Left kidney (tissue), 2 donors: Measurements from ENCODE around the gene GTPBP4. TPM values are rescaled to one million over a fixed set of nuclear protein-coding genes. Genes with fewer than 3 reads are reported as not detected.
"Not testable (repeated sequence)": the region's sequence is repeated elsewhere in the genome, so short reads cannot be mapped to it uniquely, and the experiment has no call there.

Experiments used
- DNase-seq: peaks from one replicate; pipeline ENCODE4 v3.0.0-alpha.2; 2013
- polyA plus RNA-seq: library from polyadenylated mRNA; unstranded; fragments of 120-200 nt; gene quantifications from one replicate; pipeline ENCODE4 v1.2.1, GENCODE V29; 2013; ENCODE audit not compliant: insufficient read length

The GTPBP4 gene
- polyA plus RNA-seq, 1 donor, result 72.2 TPM

DNA sequence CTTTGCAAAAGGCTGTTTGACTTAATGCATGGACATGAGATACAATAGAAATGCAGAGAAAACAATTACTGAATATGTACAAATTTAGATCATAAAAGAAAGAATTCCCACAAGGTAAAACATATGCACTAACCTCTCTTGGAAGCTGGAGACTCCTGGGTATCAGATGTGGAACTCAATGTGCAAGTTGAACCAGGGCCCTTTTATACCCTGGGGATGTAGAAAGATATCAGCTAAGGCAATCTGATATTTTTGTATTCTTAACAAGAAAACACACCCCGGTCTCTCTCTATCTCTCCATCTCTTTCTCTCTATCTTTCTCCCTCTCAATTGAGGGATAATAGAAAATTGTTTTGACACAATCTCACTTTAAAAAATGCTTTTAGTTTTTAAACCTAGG, 37.4 kb downstream of the GTPBP4 start, which contains the start of gene IDI2:
Gene IDI2, minus strand, starts transcription at position 177 of the 400 bp plus-strand sequence. CDS start 1,136 bp downstream, outside the sequence.
- no peak for DNase-seq

DNA sequence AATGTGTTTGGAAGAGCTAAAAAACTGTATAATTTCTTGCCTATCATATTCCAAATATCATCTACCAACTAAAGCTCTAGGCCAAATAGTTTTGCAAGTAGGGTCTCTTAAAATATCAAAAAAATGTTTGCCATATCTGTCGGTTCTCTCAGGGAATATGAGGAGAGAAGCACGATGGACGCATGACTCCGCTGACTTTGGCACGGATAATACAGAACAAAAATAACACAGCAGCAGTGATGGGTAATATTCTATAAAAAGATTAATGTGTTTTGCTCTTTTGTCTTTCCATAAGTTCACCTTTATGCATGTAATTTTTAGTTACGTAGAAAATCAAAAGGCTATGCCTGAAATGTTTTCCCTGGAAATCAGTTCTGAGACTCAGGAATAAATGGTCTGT, 38.3 kb downstream of the GTPBP4 start:
- DNase-seq, result no peak

DNA sequence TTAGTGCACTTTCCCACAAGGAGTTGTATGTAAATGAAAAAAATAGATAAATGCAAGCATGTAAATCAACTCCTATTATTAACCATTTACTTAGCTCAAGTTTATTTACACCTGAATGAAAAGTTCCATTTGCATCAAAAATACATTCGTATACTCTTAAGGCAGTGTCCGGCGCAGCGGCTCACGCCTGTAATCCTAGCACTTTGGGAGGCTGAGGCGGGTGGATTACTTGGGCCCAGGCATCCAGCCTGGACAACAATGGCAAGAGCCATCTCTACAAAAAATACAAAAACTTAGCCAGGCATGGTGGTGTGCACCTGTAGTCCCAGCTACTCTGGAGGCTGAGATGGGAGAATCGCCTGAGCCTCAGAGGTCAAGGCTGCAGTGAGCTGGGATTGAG, 41.6 kb downstream of the GTPBP4 start:
- no peak for DNase-seq

DNA sequence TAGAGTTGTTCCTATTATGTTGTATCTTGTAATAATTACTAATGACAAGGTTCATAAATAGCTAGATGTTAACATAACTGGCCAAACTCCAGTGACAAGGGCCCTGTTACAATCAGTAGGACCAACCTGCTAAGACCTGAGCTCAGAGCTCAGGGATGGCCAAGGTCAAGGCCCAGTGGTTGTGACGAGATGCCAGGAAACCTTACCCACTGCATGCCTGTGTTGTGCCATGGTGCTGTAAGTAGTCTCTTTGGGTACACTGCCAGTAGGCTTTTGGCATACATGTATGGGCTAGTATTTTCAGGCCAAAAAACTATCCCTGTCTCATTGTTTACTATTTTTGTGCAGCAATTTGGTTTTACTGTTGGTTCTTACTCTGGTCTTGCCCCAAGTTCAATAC, 45.4 kb downstream of the GTPBP4 start:
- no peak for DNase-seq

DNA sequence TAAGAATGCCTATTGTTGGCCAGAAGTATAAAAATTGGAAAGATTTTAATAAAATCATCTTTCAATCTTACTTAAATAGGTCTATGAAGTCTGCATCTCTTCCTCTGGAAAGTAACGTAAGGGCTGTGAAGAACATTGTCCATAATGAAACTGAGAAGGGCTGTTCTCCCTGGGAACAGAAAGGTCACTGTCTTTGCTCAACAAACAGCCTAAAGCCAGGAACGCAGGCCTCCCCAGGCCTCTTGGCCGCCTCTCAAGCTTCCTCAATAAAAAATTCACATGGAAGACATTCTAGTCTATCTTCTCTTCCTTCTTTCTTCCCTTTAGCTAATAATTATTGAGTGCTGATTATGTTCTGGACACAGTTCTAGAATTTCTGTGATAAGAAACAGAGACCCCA, 46.5 kb downstream of the GTPBP4 start:
- no peak for DNase-seq

DNA sequence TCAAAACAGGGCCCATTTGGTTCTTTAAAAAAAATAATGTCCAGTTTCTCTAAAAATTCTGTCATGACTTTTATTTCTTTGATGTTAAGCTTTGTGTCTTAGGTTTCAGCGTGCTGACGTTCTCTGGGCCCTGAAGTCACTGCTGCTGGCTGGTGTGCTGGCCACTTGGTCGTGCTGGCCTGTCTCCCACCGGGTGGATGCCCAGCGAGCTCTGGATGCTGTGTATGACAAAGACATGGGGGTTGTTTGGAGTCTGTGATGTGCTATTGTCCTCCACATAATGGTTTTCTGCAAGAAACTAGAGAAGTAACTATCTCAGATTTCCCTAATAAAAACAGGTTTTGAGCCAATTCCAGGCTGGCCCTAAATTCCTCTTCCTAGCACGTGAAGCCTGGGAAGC, 47.0 kb downstream of the GTPBP4 start:
- no peak for DNase-seq

DNA sequence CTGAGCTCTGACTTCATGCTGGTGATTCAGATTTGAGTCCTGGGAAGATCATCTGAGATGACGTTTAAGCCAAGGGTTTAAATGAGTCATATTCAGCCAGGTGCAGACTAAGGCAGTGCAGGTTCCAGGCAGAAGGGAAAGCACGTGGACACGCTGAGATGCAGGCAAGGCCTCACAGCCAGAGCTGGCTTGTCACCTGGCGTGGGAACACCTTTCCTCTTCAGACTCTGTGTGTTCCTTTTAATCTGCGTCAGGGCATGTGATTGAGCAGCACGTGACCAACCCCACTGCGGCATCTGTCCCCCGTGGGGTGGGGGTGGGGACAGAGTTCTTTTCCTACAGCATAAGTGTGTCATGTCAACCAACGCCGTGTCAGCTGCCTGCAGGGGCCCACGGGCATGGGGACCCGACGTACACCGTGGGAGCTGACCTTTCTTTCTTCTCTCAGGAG, 48.1 kb downstream of the GTPBP4 start:
- DNase-seq, result no peak

DNA sequence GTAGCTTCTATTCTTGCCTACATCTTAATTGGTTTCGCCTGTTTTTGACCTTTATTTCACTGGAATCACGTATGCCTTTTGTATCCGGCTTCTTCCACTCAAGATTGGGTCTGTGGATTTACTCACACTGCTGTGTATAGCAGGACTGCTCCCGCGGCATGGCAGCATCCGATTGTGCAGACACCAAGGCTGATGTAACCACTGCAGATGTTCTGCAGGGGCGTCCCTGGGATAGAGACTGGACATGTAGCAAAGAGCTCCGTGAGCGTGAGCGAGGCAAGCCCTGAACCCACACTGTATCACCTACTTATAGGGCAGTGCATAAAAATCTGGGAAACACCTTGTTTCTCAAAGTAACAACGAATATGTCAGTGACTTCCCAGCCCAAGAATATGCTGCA, 48.9 kb downstream of the GTPBP4 start:
- DNase-seq, result no peak

DNA sequence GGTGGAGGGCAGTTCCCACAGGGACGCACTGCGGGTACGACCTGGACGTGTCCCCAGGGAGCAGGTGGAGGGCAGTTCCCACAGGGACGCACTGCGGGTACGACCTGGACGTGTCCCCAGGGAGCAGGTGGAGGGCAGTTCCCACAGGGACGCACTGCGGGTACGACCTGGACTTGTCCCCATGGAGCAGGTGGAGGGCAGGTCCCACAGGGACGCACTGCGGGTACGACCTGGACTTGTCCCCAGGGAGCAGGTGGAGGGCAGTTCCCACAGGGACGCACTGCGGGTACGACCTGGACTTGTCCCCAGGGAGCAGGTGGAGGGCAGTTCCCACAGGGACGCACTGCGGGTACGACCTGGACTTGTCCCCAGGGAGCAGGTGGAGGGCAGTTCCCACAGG, 50.5 kb downstream of the GTPBP4 start:
- not testable (repeated sequence) for DNase-seq

DNA sequence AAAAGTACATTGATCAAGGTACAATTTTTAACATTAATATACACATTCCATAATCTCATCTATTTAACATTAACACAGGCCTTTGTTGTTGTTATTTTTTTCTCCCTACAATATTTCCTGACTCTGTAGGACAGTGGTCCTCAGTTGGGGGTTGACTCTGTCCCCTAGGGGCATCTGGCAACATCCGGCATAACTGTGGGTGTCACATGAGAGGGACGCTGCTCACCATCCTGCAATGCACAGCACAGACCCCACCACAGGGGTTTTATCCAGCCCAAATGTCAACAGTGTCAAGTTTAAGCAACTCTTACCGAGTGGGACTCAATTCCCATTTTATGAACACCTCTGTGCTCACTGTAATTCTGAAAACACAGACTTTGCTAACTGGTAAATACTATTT, 51.9 kb downstream of the GTPBP4 start:
- no peak for DNase-seq

DNA sequence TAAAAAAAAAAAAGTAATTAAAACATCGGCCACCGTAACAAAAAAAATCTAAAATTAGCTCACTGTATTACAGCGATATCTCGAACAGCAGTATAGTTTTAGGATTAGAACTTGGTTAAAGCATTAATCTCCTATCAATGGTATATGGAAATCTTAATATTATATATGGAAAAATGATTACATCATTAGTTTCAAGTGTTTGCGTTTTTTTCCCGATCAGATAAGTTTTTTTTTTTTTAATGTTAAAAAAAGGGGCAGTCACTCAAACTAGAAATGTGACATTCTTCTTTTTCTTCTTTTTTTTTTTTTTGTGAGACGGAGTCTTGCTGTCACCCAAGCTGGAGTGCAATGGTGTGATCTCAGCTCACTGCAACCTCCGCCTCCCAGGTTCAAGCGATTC, 53.3 kb downstream of the GTPBP4 start:
- DNase-seq, result no peak

DNA sequence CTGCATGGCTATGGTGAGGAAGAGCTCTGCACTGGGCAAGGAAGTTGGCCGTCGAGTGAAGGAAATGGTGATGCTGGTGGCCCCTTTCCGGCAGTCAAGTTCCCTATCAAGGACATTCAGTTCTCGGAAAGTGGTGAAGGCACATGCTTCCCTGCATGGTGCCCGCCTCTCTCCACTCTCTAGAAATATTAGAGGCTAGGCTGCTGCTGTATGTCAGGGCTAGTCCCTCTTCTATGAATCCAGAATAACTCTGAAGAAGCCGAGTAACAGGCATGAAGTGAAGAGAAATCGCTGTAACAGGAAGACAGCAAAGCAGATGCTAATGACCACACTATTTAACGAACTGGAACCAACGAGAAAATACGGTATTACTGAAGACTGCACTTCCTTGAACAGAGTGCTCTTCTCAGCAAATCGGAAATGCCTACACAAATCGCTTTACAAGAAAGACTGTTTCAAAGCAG, 55.3 kb downstream of the GTPBP4 start:
- DNase-seq, result no peak

DNA sequence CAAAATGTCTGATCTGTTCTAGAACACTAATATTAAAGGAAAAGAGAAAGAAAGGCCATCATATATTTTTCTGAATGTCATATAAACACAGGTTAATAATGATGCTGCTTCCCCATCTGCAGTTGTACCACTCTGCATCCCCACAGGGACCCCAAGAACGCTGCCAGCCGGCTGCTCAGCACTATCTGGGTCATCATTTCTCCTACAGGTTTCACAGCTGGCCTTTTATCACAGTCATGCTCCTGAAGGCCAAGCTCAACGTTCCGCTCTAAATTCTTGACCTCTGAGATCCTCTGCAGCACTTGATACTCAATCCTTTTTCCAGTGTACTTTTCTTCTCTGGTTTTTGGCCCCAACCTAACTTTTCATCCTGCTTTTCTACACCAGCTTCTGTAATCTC, 55.9 kb downstream of the GTPBP4 start:
- DNase-seq, result no peak

DNA sequence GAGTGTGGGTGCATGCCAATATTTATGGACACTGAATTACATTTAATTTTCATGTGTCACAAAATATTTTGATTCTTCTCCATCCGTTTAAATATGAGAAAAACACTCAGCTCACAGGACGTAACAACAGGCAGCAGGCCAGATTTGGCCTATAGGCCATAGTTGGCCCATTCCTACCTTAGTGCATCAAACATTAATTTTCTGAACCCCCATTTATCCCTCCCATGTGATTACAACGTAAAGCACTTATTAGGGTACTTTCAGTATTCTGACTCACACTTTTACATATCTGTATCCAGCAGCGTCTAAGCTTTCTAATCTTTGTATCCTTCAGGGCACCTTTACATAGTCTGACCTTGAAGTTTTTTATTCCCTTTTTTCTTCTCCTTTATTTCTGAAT, 56.7 kb downstream of the GTPBP4 start:
- DNase-seq, result no peak

DNA sequence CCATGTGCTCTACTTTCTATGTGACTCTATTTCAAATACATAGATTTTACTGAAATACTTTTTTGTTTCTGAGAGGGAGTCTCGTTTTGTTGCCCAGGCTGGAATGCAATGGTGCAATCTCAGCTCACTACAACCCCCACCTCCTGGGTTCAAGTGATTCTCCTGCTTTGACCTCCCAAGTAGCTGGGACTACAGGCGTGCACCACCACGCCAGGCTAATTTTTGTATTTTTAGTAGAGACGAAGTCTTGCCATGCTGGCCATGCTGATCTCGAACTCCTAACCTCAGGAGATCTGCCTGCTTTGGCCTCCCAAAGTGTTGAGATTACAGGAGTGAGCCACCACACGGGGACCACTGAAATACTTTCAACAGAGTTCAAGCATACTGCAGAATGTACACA, 57.2 kb downstream of the GTPBP4 start:
- no peak for DNase-seq

DNA sequence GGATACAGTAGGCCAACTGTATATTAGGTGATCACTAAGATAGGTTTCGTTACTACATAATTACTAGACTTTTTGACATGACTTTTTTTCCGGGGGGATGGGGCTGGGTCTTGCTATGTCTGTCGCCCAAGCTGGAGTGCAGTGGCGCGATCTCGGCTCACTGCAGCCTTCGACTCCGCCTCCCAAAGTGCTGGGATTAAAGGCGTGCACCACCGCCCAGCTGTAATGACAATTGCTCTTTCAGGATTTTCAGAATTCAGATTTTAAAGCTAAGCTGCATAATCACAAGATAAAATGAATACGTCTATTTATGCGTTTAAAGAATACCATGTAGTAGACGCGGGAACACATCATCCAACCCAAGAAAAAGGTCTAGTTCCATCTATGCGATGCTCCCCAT, 59.7 kb downstream of the GTPBP4 start:
- DNase-seq, result no peak

DNA sequence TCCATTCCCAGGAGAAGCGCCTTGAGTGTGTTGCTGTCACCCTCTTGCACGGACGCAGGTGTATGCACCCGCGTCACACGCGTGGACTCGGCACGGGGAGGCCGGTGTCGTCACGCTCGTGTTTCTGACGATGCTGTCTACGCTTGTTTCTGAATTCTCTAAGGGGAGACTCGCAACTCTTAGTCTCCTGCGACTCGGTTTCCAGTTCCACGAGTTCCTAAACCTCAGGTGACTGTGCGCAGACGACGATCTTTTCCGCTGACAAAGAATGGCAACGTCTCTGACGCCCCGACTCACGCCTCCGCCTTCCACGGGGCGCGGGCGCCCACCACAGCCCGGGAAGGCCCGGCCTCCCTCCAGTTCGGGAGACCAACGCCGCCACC, 60.1 kb downstream of the GTPBP4 start:
- DNase-seq, result no peak

DNA sequence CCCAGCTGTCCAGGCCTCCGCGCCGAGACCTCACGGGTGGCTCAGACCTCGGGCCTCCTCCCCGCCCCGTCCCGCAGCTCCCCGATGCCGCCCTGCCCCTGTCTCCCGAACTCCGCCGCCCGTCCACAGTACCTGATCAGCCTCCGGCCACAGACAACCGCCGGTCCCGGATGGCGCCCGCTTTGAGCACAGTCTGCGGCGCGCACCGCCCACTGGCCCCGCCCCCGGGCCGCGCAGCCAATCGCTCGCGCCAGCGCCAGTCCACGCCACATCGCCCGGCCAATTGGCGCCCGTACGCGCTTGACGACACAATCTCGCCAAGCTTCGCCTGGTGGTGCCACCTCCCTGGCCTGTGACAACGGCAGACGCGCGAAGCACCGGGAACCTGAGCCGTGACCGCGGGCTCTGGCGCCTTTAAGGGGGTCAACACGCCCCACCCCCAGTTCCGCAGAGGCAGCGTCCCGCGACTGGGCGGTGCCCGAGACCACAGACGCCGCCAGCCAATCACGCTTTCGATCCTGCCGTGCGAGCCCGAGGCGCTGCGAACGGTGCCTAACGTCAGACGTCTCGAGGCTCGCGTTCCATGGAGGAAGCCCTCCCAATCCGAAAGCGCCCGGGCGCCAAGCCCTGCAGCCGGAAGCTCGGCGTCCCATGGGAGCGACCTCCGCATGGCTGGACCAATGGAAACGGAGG, 60.6 kb downstream of the GTPBP4 start, which contains the start of gene IDI1:
Gene IDI1, minus strand, starts transcription at position 388 of the 693 bp plus-strand sequence. Its CDS starts 116 bp downstream, at position 272.
- DNase-seq, result peak; percentile 97

DNA sequence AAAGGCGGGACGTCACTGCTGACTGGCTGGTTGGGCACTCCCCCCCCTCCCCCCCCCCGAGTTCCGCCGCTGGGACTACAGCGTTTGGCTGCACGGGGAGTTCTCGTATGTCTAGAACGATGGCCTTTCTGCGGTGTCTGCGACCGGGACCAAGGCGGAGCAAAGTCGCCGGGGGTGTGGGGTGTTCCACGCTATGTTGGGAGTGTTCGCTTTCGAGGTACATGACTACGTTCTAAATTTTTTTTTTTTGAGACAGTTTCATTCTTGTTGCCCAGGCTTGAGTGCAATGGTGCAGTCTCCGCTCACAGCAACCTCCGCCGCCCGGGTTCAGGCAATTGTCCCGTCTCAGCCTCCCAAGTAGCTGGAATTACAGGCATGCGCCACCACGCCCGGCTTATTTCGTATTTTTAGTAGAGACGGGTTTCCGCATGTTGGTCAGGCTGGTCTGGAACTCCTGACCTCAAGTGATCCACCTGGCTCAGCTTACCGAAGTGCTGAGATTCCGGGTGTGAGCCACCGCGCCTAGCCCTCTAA, 61.3 kb downstream of the GTPBP4 start:
- DNase-seq, result no peak

DNA sequence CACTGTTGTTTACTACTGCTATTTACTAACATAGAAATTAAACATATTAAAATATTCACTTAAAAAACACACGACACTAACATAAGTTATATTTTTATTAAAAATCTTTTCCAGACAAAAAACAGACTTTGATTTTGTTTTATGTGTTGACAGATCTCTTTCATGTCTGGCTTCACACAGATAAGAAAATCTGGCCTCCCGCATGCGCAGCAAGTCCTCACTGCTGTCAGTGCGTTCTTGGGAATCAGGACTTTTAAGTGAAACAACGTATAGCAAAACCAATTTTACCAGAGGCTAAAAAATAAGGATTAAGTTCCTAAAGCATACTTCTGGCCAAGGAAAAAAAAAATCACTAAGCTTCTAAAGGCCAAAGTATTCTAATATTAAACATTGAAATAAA, 61.9 kb downstream of the GTPBP4 start:
- no peak for DNase-seq

DNA sequence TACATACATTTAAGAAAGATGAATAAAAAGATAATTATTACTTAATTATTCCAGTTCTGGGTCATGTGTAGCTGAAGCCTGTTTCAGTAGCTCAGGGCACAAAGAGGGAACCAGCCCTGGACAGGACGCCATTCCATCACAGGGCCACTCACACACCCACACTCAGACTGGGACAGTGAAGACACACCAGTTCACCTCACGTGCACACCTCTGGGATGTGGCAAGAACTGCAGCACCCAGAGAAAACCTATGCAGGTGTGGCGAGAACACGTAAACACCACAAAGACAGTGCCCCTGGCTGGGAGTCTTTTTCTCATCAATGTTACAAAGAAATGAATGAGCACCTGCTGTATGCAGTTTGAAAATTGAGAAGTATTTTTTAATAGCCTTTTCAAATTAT, 62.3 kb downstream of the GTPBP4 start:
- DNase-seq, result no peak

DNA sequence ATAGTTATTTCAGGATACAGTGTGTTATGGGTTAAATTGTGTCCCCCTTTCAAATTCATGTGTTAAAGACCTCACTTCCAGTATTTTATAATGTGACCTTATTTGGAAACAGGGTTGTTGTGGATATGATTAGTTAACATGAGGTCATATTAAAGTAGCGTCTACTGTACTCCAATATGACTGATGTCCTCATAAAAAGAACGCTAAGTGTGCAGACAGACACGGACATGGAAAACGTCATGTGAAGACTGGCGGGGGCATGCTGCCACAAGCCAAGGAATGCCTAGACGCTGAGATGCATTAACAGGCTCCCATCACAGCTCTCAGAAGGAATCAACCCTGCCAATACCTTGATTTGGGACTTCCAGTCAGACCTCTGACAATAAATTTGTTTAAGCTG, 66.5 kb downstream of the GTPBP4 start:
- no peak for DNase-seq

DNA sequence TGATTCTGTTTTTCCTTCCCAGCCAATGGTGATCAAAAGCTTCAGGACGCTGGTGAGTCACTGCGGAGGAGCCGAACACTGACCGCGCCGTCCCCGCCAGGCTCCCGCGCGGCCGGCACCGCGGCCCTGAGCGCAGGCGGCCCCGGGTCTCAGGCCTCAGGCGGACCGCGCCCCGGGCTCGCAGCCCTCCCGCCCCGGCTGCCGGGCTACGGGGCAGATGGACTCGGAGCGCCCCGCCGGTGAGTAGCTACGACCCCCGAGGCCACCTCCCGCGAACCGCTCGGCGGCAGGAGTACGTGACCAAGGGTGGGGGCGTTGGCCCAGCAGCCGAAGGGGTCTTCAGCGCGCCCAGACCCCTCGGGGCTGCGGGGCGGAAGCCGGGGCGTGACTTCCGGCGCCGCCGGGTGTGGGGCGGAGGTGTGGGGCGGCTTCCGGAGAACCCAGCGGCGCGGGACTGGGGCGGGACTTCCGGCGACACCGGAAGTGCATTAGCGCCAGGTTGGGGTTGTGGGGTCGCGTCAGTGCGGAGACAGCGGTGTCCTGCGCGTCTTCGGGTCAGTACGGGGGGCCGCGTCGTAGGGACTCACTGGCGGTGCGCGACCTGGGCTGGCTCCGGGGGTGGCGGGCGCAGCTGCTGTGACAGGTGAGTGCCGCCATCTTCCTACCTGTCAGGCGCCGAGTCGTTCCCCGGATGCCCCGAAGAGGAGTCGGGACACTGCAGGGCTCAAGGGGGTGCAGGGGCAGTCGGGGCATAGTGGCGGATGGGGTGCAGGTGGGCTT, 68.3 kb downstream of the GTPBP4 start, which contains the start of gene WDR37:
Gene WDR37, plus strand, starts transcription at position 60 of the 780 bp plus-strand sequence. CDS start 15,771 bp downstream, outside the sequence.
- DNase-seq, result peak; percentile 80
